ENCODE measurements around the gene FER.

FER gene

GRCh38 chr5:109177782-109178181 is 430.1 kb downstream of the FER start:
- no peak for DNase-seq (ENCODE audit: low read depth in 2 of 2)

DNA sequence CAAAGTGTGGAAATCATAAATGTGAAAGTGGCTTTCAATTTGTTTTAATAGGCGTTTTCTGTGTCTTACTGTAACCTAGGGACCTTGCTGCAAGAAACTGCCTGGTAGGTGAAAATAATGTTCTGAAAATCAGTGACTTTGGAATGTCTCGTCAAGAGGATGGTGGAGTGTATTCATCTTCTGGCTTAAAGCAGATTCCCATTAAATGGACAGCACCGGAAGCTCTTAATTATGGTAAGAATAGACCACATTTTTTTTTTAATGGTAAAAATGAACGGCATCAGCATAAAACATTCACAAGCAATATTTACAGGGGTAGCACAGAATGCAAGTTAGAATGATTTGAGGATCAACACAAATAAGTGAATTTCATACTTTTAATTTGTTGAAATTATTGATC is 433.0 kb downstream of the FER start:
- DNase-seq (ENCODE audit: low read depth in 2 of 2), result no peak

DNA sequence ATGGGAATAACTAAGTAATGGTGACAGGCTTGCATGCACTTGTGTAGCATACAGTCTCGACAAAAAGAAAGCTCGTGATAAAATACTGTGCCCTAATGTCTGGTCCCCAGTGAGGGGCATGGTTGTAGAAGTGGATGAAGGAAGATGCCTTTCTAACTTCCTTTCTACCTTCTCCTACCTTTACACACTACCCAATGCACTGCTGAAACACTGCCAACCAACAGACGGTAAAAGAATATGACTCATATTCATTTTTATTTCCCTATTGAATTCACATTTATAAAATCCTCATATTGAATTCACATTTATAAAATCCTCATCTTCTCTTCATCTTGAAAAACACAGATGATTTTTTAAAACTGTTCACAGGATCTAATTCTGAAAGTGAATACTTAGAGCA is 439.1 kb downstream of the FER start:
- no peak for DNase-seq (ENCODE audit: low read depth in 2 of 2)

DNA sequence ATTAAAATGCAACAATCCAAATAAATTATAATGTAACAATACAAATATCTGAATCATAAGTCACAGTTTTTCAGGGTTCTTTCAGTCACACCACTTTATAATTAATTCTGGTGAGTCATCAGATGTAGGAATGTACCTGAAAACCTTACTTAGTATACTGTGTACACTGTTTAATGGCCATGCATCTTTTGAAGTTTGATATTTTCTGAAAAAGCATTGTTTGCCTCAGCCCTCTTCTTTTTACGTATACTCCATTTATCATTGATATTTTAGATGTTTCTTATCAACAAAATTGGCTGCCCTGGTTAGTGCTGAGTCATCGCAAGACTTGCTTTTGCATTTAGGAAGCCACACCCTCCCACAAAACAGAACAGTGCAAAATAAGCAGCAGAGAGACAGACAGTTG is 443.5 kb downstream of the FER start:
- no peak for DNase-seq (ENCODE audit: low read depth in 2 of 2)

- DNase-seq (ENCODE audit: low read depth in 2 of 2), result no peak
Observed at GRCh38 chr5:109192027-109192426, 444.3 kb downstream of the FER start.

DNA sequence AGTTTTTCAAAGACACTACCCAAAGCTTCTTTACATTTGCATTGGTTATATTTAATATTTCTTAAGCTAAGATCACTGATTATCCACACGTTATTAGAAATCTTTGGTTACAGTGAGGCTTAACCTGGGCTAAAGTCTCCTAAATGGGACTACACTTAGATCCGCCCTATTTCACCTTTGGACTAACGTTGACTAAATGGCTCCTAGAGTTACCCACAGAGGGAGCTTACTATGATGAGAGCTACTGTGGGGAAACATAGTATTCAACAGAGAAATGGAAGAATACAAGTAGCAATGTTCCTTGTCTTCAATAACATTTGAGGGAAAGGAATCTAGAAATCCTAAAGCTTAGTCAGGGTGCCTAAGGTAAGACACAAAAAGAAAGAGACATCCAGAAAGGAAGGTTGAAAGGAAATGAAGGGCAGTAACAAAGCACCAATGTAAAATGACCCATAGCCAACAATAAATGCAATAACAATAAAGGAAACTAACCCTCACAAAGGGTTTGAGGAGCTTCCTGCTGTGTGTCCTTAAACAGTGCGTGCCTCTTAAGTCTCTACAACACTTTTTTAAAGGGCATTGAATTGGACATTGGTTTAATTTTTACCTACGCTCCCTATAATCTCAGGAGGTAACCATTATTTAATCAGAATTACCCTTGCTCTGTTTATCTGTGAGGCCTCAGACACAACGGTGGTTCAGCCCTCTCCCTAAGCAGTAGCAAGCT is 445.0 kb downstream of the FER start:
- DNase-seq (ENCODE audit: low read depth in 2 of 2), result no peak

DNA sequence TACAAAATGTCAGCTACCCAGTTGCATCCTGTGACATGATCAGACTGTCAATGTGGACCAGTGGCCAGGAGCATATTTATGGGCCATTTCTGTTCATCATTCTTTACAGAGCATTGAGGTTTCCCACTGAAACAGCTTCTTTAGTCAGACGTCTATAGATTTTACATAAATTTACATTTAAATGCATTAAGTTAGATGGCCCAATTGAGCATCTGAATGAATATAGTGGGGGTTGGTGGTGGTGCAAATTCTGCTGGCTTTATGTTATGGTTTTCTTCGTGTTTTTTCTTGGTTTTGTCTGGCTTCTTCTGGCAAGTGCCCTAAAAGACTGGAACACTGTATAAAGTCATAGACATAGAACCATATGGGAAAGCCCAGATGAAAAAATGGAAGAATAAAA is 448.0 kb downstream of the FER start:
- DNase-seq (ENCODE audit: low read depth in 2 of 2), result no peak

DNA sequence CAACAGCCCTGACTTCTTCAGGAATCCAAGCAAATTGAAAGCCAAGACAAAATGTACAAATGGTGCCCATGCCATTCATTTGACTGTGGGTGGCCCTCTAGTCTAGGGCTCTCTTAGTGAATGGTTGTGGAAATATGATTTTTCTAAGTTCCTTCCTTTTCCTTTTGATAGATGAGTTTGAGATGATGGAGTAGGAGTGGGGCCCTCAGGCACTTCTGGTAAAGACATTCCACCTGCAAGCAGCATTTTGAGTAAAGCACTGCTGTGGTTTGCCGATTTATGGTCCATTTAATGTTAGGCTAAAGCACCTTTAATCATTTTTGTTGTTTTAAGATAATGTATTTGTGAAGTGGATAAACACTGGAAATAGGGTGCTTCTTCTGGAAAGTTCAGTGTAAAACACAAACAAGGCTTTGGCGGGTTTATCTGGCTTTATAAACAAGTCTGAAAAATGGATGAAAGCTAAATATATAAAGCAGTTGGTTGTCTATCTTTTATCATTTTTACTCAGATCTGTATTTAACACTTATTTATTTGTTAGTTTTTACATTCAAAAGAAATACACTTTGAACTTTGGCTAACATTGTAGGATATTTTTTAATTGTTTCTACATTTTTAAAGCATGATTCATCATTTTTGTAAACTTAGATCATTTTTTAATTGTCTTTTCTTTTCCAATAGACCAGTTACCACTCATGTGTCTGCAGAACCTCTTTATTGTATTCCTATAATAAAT is 448.6 kb downstream of the FER start:
- no peak for DNase-seq (ENCODE audit: low read depth in 2 of 2)

DNA sequence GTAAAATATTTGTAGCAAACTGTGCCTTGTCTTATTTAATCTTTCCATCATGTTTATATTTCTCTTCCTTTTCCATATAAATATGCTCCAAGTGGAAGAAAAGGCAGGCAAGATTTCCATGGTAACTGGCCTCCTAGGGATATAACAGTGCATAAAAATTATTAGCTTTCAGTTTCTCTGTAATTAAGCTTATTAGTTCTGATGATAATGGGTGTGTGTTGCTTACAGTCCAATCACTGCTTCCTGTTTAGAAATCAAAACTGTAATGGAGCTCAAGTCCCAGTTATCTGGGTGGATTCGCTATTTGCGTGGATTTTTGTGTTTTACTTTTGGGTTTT is 449.1 kb downstream of the FER start:
- no peak for DNase-seq (ENCODE audit: low read depth in 2 of 2)

DNA sequence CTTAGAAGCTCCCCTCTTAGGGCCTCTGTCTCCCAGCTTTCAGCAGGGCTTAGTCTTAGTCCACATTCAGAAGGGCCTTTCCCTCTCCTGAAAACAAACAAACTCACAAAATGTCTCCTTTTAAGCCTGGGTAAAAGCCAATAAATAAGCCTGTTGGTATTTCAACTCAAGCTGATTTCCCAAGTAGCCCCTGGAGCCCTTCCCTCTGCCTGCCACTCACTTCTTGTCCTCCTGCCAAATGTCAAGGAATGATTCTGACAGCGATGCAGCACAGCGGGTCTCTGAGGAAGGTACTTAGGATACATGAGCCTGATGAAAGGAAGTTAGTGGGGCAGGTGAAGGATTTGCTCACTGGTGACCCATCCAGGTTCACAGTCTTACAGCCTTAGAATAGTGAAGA is 451.6 kb downstream of the FER start:
- no peak for DNase-seq (ENCODE audit: low read depth in 2 of 2)

GRCh38 chr5:109199799-109200620 is 452.3 kb downstream of the FER start:
- DNase-seq (ENCODE audit: low read depth in 2 of 2), result no peak

GRCh38 chr5:109215040-109215439 is 467.3 kb downstream of the FER start:
- no peak for DNase-seq (ENCODE audit: low read depth in 2 of 2)

DNA sequence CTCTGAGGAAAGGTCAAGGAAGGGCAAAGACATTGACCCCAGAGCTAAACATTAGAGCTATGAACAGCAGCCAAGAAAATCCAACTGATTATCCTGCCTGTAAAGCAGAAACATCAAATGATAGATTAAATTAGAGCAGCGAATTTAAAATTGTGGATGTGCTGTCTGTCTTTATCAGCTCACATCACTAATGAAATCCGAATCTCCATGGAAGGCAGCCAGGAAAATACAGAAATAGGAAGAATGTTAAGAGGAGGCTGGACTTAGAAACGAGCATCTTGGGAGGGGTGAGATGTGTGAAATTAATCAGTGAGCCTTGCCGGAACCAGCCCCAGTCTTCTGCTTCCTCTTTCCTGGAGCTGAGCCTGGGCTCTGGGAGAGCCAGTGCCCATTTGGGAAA is 471.1 kb downstream of the FER start:
- DNase-seq (ENCODE audit: low read depth in 2 of 2), result no peak

DNA sequence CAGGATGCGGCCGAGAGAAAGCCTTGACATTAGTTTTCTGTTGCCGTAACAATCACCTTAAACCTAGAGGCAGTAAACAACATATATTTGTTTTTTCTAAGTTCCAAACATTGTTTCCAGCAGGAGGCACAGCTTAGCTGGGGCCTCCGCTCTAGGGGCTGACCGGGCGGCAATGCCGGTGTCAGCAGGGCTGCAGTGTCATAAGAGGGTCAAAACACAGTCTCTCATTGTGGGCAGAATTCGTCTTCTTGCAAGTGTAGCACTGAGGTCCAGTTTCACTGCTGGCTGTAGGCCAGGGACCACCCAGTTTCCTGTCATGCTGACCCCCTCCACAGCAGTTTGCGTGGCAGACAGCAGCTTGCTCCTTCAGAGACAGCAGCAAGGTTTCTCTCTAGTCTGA is 475.8 kb downstream of the FER start:
- DNase-seq (ENCODE audit: low read depth in 2 of 2), result no peak

GRCh38 chr5:109224276-109224882 is 476.7 kb downstream of the FER start:
- no peak for DNase-seq (ENCODE audit: low read depth in 2 of 2)

DNA sequence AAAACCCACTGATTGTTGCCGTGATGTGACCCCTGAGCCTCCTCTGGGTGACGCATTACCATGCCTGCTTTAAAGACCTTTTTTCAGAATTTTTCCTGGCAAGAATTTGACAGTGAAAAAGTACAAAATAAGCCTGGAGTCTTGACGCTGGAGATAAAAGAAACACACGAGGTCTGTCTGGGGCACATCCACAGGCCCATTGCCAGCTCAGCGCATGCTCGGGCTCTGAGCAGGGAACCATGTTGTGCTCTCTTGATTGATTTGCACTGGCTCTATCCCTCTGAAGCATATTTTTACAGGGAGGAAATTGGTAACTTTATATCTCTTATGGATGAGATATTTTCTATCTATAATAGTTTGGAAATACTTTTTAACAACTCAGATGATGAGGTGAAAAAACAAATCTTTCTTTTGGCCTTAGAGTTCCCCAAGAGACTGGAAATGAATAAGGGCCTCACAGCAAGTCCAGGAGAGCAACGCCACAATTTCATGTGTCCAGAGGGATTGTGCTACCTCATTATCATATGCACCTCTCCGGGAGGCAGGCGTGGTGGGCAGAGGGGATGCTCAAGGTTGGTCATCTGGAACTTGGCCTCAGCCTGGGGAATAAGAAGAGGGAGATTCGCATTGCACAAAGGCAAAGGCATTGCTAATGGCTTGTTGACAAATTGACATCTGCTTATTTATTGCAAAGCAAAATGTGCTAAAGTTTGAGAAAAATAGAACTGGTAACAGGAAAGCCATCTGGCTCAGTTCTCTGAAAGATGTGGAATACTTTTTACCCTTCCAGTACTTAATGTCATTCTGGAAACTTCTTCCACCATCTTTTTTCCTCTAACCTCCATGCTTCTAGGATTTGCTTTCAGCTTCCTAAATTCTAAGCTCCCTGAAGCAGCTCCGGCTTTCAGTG is 478.3 kb downstream of the FER start:
- DNase-seq (ENCODE audit: low read depth in 2 of 2), result no peak

DNA sequence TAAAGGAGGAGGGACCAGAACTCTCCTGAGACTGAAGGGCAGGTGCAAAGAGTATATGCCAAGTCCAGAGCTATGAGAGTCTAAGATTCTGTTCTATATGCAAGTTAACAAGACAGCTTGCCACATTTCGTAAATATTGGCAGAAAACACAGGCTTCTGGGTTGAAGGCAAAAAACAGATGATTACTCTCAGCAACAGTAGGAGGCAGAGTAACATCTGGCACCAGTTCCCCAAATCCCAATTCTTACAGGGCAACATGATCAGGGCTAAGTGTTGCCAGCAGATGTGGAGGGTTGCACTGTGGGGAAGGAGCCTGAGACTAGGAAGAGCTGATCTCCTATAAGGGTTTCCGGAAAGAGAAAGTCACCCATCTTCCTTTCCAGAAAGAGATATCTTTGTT is 482.7 kb downstream of the FER start:
- DNase-seq (ENCODE audit: low read depth in 2 of 2), result no peak

GRCh38 chr5:109231331-109231730 is 483.6 kb downstream of the FER start:
- DNase-seq (ENCODE audit: low read depth in 2 of 2), result no peak

DNA sequence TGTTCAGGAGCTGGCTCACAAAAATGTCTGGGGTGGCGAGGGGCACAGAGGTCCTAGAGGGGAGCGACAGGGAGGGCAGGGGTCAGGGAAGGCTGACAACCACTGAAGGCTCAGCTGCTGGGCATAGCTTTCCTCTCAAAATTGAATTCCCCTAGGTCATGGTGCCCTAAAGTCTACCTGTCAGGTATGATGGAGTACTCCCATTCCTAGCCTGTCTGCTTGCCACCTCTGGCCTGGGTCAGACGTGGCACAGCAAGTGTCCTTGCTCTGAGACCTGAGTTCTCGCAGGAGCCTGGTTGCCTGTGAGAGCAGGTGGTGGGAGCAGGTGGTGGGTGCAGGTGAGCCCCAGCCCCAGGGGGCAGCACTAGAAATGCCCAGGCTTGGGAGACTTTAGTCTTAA is 486.7 kb downstream of the FER start:
- no peak for DNase-seq (ENCODE audit: low read depth in 2 of 2)

GRCh38 chr5:109239456-109239855 is 491.8 kb downstream of the FER start:
- no peak for DNase-seq (ENCODE audit: low read depth in 2 of 2)

DNA sequence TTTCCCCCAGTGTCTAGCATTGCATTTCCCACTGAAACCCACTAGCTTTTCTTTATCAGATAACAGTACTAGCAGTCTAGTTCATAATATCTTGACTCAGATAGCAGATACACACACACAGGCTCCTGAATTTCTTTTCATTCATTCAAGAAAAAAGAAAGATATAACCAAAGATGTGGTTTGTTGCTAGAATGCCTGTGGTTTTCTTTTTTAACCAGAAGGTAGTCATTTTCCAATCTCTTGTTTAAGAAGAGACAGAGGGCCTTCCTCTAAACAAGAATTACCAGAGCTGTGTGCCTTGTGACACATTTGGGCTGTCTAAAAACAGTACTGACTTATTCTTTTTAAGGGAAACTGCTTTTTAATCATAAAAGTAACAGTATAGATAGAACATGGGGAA is 494.8 kb downstream of the FER start:
- DNase-seq (ENCODE audit: low read depth in 2 of 2), result no peak

Data from activated CD4-positive, alpha-beta T cell treated with anti-CD3 and anti-CD28 coated beads for 24 hours (primary cell).